Measurements from ENCODE around the gene TCFL5. TPM values are rescaled to one million over a fixed set of nuclear protein-coding genes. Genes with fewer than 3 reads are reported as not detected.

TCFL5 gene
- total and polyA plus RNA-seq, 3 donors from 2014 or later: 66.4 to 184 (median 85.3) TPM

GRCh38 chr20:62902926-62903615 is 41.4 kb upstream of the TCFL5 start:
- no peak for TF ChIP-seq CTCF (IDR thresholded peaks at IDR 0.05)
- no peak for TF ChIP-seq POLR2A (IDR thresholded peaks at IDR 0.05)
- H3K27ac ChIP-seq: no peak overlapping the region
- intact Hi-C loops (cut with DNase I; ENCODE audit: low total_unique reads): no loop called here
- H3K27me3 ChIP-seq: no peaks in the 10 kb centered on the region
- WGBS, 2 donors: 82 to 89% methylated on average over 5 to 7 of the region's 7 CpGs
- H3K9me3 ChIP-seq: no peaks in the 10 kb centered on the region
- H3K36me3 ChIP-seq (ENCODE audit: low read depth, missing control alignments): no peaks in the 10 kb centered on the region
- H3K4me1 ChIP-seq: peaks cover 10% of the 10 kb centered on the region
- no peak for DNase-seq
- H3K4me3 ChIP-seq: no peak overlapping the region

- Histone ChIP-seq H3K36me3 (ENCODE audit: low read depth, missing control alignments) (no peaks in the 10 kb centered on the region), H3K27me3 (no peaks in the 10 kb centered on the region), H3K4me3 (no peak overlapping the region), H3K4me1 (peaks cover 10% of the 10 kb centered on the region), H3K27ac (no peak overlapping the region), H3K9me3 (no peaks in the 10 kb centered on the region)
- WGBS, 2 donors: 84 to 89% methylated on average over 11 of the region's 11 CpGs
- DNase-seq: no peak
- TF ChIP-seq POLR2A (IDR thresholded peaks at IDR 0.05) (no peak), CTCF (IDR thresholded peaks at IDR 0.05) (no peak)
- intact Hi-C loops (cut with DNase I; ENCODE audit: low total_unique reads): no loop called here
Observed at GRCh38 chr20:62901891-62902290, 40.3 kb upstream of the TCFL5 start.

DNA sequence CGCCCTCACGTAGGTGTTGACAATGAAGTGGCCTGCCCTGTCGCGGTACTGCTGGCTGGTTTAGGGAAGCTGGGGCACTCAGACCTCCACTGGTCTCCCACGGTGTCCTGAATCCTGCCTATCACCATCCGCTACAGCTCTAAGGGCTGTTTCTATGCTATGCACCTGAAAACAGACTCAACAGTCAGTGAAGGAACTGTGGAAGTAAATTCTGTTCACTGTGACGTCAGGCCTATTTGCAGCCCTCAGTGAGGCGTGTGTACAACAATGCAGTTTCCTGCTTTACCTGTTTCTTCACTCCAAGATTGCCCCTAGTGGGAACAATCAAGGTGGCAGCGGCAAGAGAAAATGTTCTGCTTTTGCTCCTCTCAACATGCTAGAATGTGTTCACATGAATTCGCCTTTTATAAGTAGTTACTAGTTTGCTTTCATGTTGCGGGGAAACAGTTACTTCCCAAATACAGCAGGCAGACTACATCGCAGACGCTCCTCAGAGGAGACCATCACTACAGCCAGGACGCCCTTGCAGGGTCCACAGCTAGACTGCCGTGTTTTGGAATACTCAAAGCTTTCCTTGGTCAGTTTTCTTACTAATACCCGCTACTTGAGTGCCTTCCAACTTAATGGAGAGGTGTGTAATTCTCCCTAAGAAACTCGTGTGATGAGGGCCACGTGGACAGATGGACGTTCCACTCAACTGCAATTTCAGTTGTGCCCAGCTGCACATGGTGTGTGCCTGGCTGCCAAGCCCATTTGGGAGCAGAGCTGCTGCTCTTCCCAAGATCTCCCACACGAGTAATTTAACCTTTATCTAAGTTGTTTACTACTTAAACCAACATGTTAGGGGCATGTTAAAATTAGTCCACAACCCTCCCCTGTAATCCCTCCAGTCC is 39.3 kb upstream of the TCFL5 start:
- no peaks in the 10 kb centered on the region for H3K27me3 ChIP-seq
- no peaks in the 10 kb centered on the region for H3K36me3 ChIP-seq (ENCODE audit: low read depth, missing control alignments)
- peaks cover 10% of the 10 kb centered on the region for H3K4me1 ChIP-seq
- no peak for TF ChIP-seq CTCF (IDR thresholded peaks at IDR 0.05)
- TF ChIP-seq POLR2A (IDR thresholded peaks at IDR 0.05): no peak
- H3K9me3 ChIP-seq: no peaks in the 10 kb centered on the region
- intact Hi-C loops (cut with DNase I; ENCODE audit: low total_unique reads): no loop called here
- no peak overlapping the region for H3K4me3 ChIP-seq
- no peak for DNase-seq
- H3K27ac ChIP-seq: no peak overlapping the region
- 54 to 60% methylated on average over 20 of the region's 20 CpGs for WGBS, 2 donors

- Histone ChIP-seq H3K9me3 (no peaks in the 10 kb centered on the region), H3K27ac (no peak overlapping the region), H3K27me3 (no peaks in the 10 kb centered on the region), H3K36me3 (ENCODE audit: low read depth, missing control alignments) (no peaks in the 10 kb centered on the region), H3K4me3 (no peak overlapping the region), H3K4me1 (peaks cover 10% of the 10 kb centered on the region)
- 8 to 16% methylated on average over 9 of the region's 11 CpGs for WGBS, 2 donors
- intact Hi-C loops (cut with DNase I; ENCODE audit: low total_unique reads): no loop called here
- DNase-seq: peak; percentile 82
- TF ChIP-seq POLR2A (IDR thresholded peaks at IDR 0.05): no peak
- peak; percentile 75 to 88 (median 83) for TF ChIP-seq CTCF (IDR thresholded peaks at IDR 0.05)
Observed at GRCh38 chr20:62900052-62900691, 38.5 kb upstream of the TCFL5 start.
